ENCODE results near the gene UBAC1. TPM values are rescaled to one million over a fixed set of nuclear protein-coding genes. Genes with fewer than 3 reads are reported as not detected.

The UBAC1 gene
- total RNA-seq, 1 donor from 2014 or later, result 51.9 TPM

- no peaks in the 10 kb centered on the region for H3K9me3 Mint-ChIP-seq
- H3K27ac Mint-ChIP-seq (ENCODE audit: unreplicated experiment), result peak overlapping the region; percentile 81
- peaks cover 11% of the 10 kb centered on the region for H3K36me3 Mint-ChIP-seq (ENCODE audit: low read depth)
- no peaks in the 10 kb centered on the region for H3K27me3 Mint-ChIP-seq (ENCODE audit: low read depth)
- DNase-seq (ENCODE audit: low read depth, low spot score), result no peak
- H3K4me1 Mint-ChIP-seq, result no peaks in the 10 kb centered on the region
- TF ChIP-seq, protein P1, sequence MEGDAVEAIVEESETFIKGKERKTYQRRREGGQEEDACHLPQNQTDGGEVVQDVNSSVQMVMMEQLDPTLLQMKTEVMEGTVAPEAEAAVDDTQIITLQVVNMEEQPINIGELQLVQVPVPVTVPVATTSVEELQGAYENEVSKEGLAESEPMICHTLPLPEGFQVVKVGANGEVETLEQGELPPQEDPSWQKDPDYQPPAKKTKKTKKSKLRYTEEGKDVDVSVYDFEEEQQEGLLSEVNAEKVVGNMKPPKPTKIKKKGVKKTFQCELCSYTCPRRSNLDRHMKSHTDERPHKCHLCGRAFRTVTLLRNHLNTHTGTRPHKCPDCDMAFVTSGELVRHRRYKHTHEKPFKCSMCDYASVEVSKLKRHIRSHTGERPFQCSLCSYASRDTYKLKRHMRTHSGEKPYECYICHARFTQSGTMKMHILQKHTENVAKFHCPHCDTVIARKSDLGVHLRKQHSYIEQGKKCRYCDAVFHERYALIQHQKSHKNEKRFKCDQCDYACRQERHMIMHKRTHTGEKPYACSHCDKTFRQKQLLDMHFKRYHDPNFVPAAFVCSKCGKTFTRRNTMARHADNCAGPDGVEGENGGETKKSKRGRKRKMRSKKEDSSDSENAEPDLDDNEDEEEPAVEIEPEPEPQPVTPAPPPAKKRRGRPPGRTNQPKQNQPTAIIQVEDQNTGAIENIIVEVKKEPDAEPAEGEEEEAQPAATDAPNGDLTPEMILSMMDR (conservative IDR thresholded peaks at IDR 0.05), result no peak
- H3K4me3 Mint-ChIP-seq, result no peak overlapping the region
Observed at GRCh38 chr9:135930446-135931345, 30.5 kb downstream of the UBAC1 start.

- no peaks in the 10 kb centered on the region for H3K9me3 Mint-ChIP-seq
- H3K4me1 Mint-ChIP-seq, result no peaks in the 10 kb centered on the region
- no peaks in the 10 kb centered on the region for H3K27me3 Mint-ChIP-seq (ENCODE audit: low read depth)
- TF ChIP-seq, protein P1 (conservative IDR thresholded peaks at IDR 0.05), result no peak
- no peak overlapping the region for H3K4me3 Mint-ChIP-seq
- peak overlapping the region; percentile 12 for H3K27ac Mint-ChIP-seq (ENCODE audit: unreplicated experiment)
- no peak for DNase-seq (ENCODE audit: low read depth, low spot score)
- H3K36me3 Mint-ChIP-seq (ENCODE audit: low read depth), result peaks cover 7% of the 10 kb centered on the region
Observed at GRCh38 chr9:135929656-135930445, 31.3 kb downstream of the UBAC1 start.

- Mint-ChIP-seq H3K27ac (ENCODE audit: unreplicated experiment) (peak overlapping the region; percentile 35), H3K4me3 (no peak overlapping the region), H3K36me3 (ENCODE audit: low read depth) (peaks cover 9% of the 10 kb centered on the region), H3K27me3 (ENCODE audit: low read depth) (no peaks in the 10 kb centered on the region), H3K4me1 (no peaks in the 10 kb centered on the region), H3K9me3 (no peaks in the 10 kb centered on the region)
- TF ChIP-seq, protein P1 (conservative IDR thresholded peaks at IDR 0.05), result no peak
- no peak for DNase-seq (ENCODE audit: low read depth, low spot score)
Observed at GRCh38 chr9:135928731-135929655, 32.2 kb downstream of the UBAC1 start.

- no peaks in the 10 kb centered on the region for H3K4me1 Mint-ChIP-seq
- TF ChIP-seq, protein P1 (conservative IDR thresholded peaks at IDR 0.05), result no peak
- H3K4me3 Mint-ChIP-seq, result no peak overlapping the region
- H3K36me3 Mint-ChIP-seq (ENCODE audit: low read depth), result peaks cover 6% of the 10 kb centered on the region
- DNase-seq (ENCODE audit: low read depth, low spot score), result no peak
- H3K9me3 Mint-ChIP-seq, result no peaks in the 10 kb centered on the region
- no peak overlapping the region for H3K27ac Mint-ChIP-seq (ENCODE audit: unreplicated experiment)
- no peaks in the 10 kb centered on the region for H3K27me3 Mint-ChIP-seq (ENCODE audit: low read depth)
Observed at GRCh38 chr9:135928074-135928730, 33.0 kb downstream of the UBAC1 start.

Measured in neural crest cell (in vitro differentiated cells).